GM21381 (cell line): ENCODE data around the gene TBRG1.

Experiments used
- ATAC-seq: cut with Tn5 transposase; IDR thresholded peaks from one replicate; pipeline ENCODE4 v1.9.1; 2021; ENCODE audit warnings: mild to moderate bottlenecking, moderate library complexity; ENCODE audit not compliant: unreplicated experiment

The TBRG1 gene

GRCh38 chr11:124657904-124658303, 35.2 kb downstream of the TBRG1 start:
- no peak for ATAC-seq

- no peak for ATAC-seq
These were observed 35.8 kb downstream of the TBRG1 start for GRCh38 chr11:124658501-124658900.

GRCh38 chr11:124658986-124659385, 36.3 kb downstream of the TBRG1 start:
- no peak for ATAC-seq

- ATAC-seq, result no peak
These were observed 38.9 kb downstream of the TBRG1 start for GRCh38 chr11:124661553-124661952.

GRCh38 chr11:124662106-124662505, 39.4 kb downstream of the TBRG1 start:
- ATAC-seq, result no peak

GRCh38 chr11:124663861-124664260, 41.2 kb downstream of the TBRG1 start:
- ATAC-seq, result no peak

GRCh38 chr11:124667601-124668000, 44.9 kb downstream of the TBRG1 start:
- ATAC-seq, result no peak

GRCh38 chr11:124669193-124669592, 46.5 kb downstream of the TBRG1 start:
- no peak for ATAC-seq

- no peak for ATAC-seq
These were observed 48.1 kb downstream of the TBRG1 start for GRCh38 chr11:124670732-124671131.

GRCh38 chr11:124672536-124673215, 50.0 kb downstream of the TBRG1 start:
- ATAC-seq, result peak; percentile 0

GRCh38 chr11:124673333-124674167, 50.9 kb downstream of the TBRG1 start, which contains the start of the genes SIAE and SPA17:
TSS of gene SIAE (minus strand) at chr11:124673739. CDS start at chr11:124673708, 31 bp downstream.
TSS of gene SPA17 (plus strand) at chr11:124673904. CDS start at chr11:124675265, 1,361 bp downstream.
- ATAC-seq, result peak; percentile 91

GRCh38 chr11:124674168-124674517, 51.5 kb downstream of the TBRG1 start:
- ATAC-seq, result no peak

- ATAC-seq, result no peak
These were observed 51.9 kb downstream of the TBRG1 start for GRCh38 chr11:124674571-124674970.

GRCh38 chr11:124676386-124676785, 53.7 kb downstream of the TBRG1 start:
- ATAC-seq, result no peak

- no peak for ATAC-seq
These were observed 55.8 kb downstream of the TBRG1 start for GRCh38 chr11:124678416-124678815.

- no peak for ATAC-seq
These were observed 58.8 kb downstream of the TBRG1 start for GRCh38 chr11:124681421-124681820.

GRCh38 chr11:124682443-124682842, 59.8 kb downstream of the TBRG1 start:
- no peak for ATAC-seq
